OCI-LY7 (cell line): Measurements from ENCODE around the gene CCL25. TPM values are rescaled to one million over a fixed set of nuclear protein-coding genes. Genes with fewer than 3 reads are reported as not detected.
"Not testable (repeated sequence)": the region's sequence is repeated elsewhere in the genome, so short reads cannot be mapped to it uniquely, and the experiment has no call there.

Experiments
- BruUV-seq: library from RNA; stranded (reverse); fragments of 400-500 nt; replicated peaks from 2 replicates; lab custom pipeline; 2021; lab: Mats Ljungman, UMichigan
- CTCF ChIA-PET: fragments of 300-600 bp; sonication (Branson Sonifier 250); formaldehyde crosslinking; loops from one replicate; lab custom pipeline; 2022; ENCODE audit warnings: antibody characterized with exemption; ENCODE audit not compliant: unreplicated experiment; lab: Charles Lee
- POLR2A ChIA-PET: fragments of 300-600 bp; sonication (Branson Sonifier 250); formaldehyde crosslinking; loops from one replicate; lab custom pipeline; 2022; ENCODE audit warnings: antibody characterized with exemption; lab: Charles Lee
- DNase-seq: peaks from one replicate; pipeline ENCODE4 v3.0.0-alpha.2; 2015; ENCODE audit warnings: low spot score
- H2AFZ ChIP-seq: fragments of 200-600 bp; sonication (generic), shearing (Covaris generic); 2 replicates; pipeline ENCODE4 v1.6.1; 2014; ENCODE audit warnings: mild to moderate bottlenecking, antibody characterized with exemption, low read length, moderate library complexity
- H3K27ac ChIP-seq: fragments of 200-600 bp; sonication (generic); 2 replicates; pipeline ENCODE4 v1.5.1; 2014; ENCODE audit warnings: mixed run types, low read depth, mild to moderate bottlenecking, moderate library complexity, low read length, inconsistent platforms; ENCODE audit not compliant: poor library complexity, severe bottlenecking
- H3K36me3 ChIP-seq: fragments of 200-600 bp; sonication (generic); 2 replicates; pipeline ENCODE4 v1.6.1; 2014; ENCODE audit warnings: mild to moderate bottlenecking, antibody characterized with exemption, low read length, moderate library complexity, mixed read lengths; ENCODE audit not compliant: insufficient read depth
- H3K4me1 ChIP-seq: fragments of 200-600 bp; sonication (generic); 2 replicates; pipeline ENCODE4 v1.5.1; 2014; ENCODE audit warnings: mild to moderate bottlenecking, low read length; ENCODE audit not compliant: insufficient read depth, poor library complexity, severe bottlenecking
- H3K4me2 ChIP-seq: fragments of 200-600 bp; sonication (generic); 2 replicates; pipeline ENCODE4 v1.6.1; 2014; ENCODE audit warnings: mild to moderate bottlenecking, low read length
- H3K4me3 ChIP-seq: fragments of 200-600 bp; sonication (generic); 2 replicates; pipeline ENCODE4 v1.5.1; 2014; ENCODE audit warnings: mild to moderate bottlenecking, low read depth, low read length; ENCODE audit not compliant: poor library complexity, severe bottlenecking
- H3K79me2 ChIP-seq: fragments of 200-600 bp; sonication (generic); 2 replicates; pipeline ENCODE4 v1.6.1; 2016; ENCODE audit warnings: low read depth, mild to moderate bottlenecking, low read length, moderate library complexity, mixed read lengths; ENCODE audit not compliant: insufficient read depth
- H3K9me2 ChIP-seq: fragments of 200-600 bp; sonication (generic); 2 replicates; pipeline ENCODE4 v1.6.1; 2016; ENCODE audit warnings: mild to moderate bottlenecking, low read length, mixed read lengths; ENCODE audit not compliant: insufficient read depth
- H3K9me3 ChIP-seq: fragments of 200-600 bp; sonication (generic); 2 replicates; pipeline ENCODE4 v1.6.1; 2014; ENCODE audit warnings: mild to moderate bottlenecking, mixed run types, low read length, mixed read lengths
- H4K20me1 ChIP-seq: fragments of 200-600 bp; sonication (generic); 2 replicates; pipeline ENCODE4 v1.6.1; 2014; ENCODE audit warnings: mild to moderate bottlenecking, antibody characterized with exemption, low read length, moderate library complexity, mixed read lengths; ENCODE audit not compliant: insufficient read depth
- EZH2phosphoT487 ChIP-seq: fragments of 200-600 bp; sonication (generic); IDR thresholded peaks from 2 replicates; pipeline ENCODE4 v1.6.1; 2018; ENCODE audit warnings: low read depth, borderline replicate concordance, mild to moderate bottlenecking, mixed run types, antibody characterized with exemption, low read length, moderate library complexity, mixed read lengths
- intact Hi-C: fragments of 100-400 bp; cut with micrococcal nuclease; formaldehyde crosslinking; loops from one replicate; pipeline ENCODE4 v1.10.0; 2022; ENCODE audit not compliant: unreplicated experiment
- total RNA-seq, 2 experiments: library from RNA; depleted of rRNA in 1 of 2; stranded (reverse); fragments of >200 nt in 1 of 2; shearing (Covaris generic) in 1 of 2; gene quantifications; 2 replicates each; pipeline ENCODE4 v1.2.3, GENCODE V29; 2014 to 2022
- TF ChIP-seq, protein P1 (sequence below): fragments of 200-600 bp; sonication (generic); conservative IDR thresholded peaks from 2 replicates; pipeline ENCODE4 v1.5.1; 2014; ENCODE audit warnings: mild to moderate bottlenecking, antibody characterized with exemption, low read length, moderate library complexity, mixed read lengths

CCL25 gene
- total RNA-seq, 2 experiments from 2014 or later: 0.70 to 0.88 TPM

DNA sequence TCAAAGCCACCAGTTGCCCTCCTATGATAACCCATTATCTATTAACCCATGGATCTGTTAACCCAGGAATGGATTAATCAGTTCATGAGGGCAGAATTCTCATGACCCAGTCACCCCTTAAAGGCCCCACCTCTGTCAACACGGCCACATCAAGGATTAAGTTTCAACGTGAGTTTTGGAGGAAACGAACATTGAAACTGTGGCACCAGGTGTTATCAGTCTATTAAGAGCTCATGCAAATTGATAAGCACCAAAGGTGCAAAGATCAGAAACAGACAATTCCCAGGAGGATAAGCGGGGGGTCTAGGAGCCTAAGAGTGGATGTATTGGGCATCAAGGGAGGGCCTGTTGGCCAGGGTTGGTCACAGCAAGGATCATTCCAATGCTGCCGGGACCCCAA, 27.2 kb upstream of the CCL25 start:
- H3K4me1 ChIP-seq: peaks cover 9% of the 10 kb centered on the region
- TF ChIP-seq, protein P1, sequence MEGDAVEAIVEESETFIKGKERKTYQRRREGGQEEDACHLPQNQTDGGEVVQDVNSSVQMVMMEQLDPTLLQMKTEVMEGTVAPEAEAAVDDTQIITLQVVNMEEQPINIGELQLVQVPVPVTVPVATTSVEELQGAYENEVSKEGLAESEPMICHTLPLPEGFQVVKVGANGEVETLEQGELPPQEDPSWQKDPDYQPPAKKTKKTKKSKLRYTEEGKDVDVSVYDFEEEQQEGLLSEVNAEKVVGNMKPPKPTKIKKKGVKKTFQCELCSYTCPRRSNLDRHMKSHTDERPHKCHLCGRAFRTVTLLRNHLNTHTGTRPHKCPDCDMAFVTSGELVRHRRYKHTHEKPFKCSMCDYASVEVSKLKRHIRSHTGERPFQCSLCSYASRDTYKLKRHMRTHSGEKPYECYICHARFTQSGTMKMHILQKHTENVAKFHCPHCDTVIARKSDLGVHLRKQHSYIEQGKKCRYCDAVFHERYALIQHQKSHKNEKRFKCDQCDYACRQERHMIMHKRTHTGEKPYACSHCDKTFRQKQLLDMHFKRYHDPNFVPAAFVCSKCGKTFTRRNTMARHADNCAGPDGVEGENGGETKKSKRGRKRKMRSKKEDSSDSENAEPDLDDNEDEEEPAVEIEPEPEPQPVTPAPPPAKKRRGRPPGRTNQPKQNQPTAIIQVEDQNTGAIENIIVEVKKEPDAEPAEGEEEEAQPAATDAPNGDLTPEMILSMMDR: no peak
- TF ChIP-seq EZH2phosphoT487: no peak
- DNase-seq: peak; percentile 27
- H4K20me1 ChIP-seq: no peaks in the 10 kb centered on the region
- H3K9me2 ChIP-seq: no peaks in the 10 kb centered on the region
- H3K4me3 ChIP-seq: no peak overlapping the region
- ChIA-PET POLR2A (no interaction called here), CTCF (no interaction called here)
- H3K9me3 ChIP-seq: no peaks in the 10 kb centered on the region
- BruUV-seq: no TSS peak
- no peaks in the 10 kb centered on the region for H3K36me3 ChIP-seq
- intact Hi-C loops: no loop called here
- no peak overlapping the region for H3K27ac ChIP-seq
- H2AFZ ChIP-seq: no peak overlapping the region
- H3K4me2 ChIP-seq: peak overlapping the region; percentile 35
- no peaks in the 10 kb centered on the region for H3K79me2 ChIP-seq

DNA sequence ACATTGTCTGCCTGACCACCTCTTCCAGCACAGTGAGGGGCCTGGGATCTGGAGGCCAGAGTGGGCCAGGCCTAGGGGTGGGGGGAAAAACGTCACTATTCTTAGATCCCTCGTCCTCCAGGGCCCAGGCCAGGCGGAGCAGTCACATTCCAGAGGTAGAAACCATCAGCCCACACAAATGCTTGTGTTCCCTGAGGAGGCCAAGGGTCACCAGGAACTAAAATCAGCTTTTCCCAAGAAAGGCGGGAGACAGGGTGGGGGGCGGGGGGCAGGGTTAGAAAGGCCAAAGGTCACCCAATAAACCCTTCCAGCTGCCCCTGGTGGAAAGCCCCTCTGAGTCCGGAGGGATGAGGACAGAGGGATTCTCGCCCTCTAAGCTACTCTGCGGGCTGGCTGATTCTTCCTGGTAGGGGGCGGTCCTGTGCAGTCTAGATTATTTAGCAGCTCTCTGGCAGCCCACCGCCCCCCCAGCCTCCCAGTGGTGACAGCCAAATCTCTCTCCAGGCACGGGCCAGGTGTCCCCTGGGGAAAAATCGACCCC, 23.5 kb upstream of the CCL25 start:
- no peak for TF ChIP-seq EZH2phosphoT487
- TF ChIP-seq, protein P1: no peak
- peaks cover 9% of the 10 kb centered on the region for H3K4me1 ChIP-seq
- ChIA-PET CTCF (interaction anchor here (0.7 kb wide), 1 partner anchor 85 kb away, joined by 4 read pairs; no protein-coding TSS in a partner anchor), POLR2A (no interaction called here)
- intact Hi-C loops: no loop called here
- no peak overlapping the region for H3K27ac ChIP-seq
- H3K9me3 ChIP-seq: no peaks in the 10 kb centered on the region
- DNase-seq: no peak
- no TSS peak for BruUV-seq
- H3K36me3 ChIP-seq: no peaks in the 10 kb centered on the region
- H4K20me1 ChIP-seq: no peaks in the 10 kb centered on the region
- H3K4me3 ChIP-seq: no peak overlapping the region
- no peak overlapping the region for H2AFZ ChIP-seq
- no peaks in the 10 kb centered on the region for H3K9me2 ChIP-seq
- no peak overlapping the region for H3K4me2 ChIP-seq
- H3K79me2 ChIP-seq: no peaks in the 10 kb centered on the region

DNA sequence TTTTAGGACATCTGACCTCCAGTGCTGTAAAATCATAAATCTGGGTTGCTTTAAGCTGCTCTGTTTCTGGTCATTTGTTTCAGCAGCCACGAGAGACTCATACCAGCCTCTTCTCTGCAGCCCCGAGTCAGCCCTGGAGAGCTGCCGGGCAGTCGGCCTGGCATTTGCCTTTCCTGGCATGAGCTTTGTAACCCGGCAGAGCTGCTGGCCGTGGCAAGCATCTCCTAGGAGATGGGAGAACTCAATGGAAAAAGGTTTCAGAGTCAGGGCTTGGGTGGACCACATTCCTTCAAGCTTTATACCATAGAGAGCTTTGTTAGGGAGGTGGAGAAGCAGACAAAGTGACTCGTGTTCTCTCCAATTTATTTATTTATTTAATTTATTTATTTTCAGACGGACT, 21.6 kb upstream of the CCL25 start:
- Histone ChIP-seq H3K9me2 (no peaks in the 10 kb centered on the region), H3K9me3 (no peaks in the 10 kb centered on the region), H3K36me3 (no peaks in the 10 kb centered on the region), H3K4me2 (no peak overlapping the region), H3K4me1 (no peaks in the 10 kb centered on the region), H3K79me2 (no peaks in the 10 kb centered on the region), H3K4me3 (no peak overlapping the region), H3K27ac (no peak overlapping the region), H2AFZ (no peak overlapping the region), H4K20me1 (no peaks in the 10 kb centered on the region)
- TF ChIP-seq, protein P1: no peak
- TF ChIP-seq EZH2phosphoT487: no peak
- no TSS peak for BruUV-seq
- intact Hi-C loops: no loop called here
- CTCF ChIA-PET: interaction anchor here (0.9 kb wide), 1 partner anchor 63 kb away, joined by 3 read pairs; no protein-coding TSS in a partner anchor
- no peak for DNase-seq
- POLR2A ChIA-PET: interaction anchor here (0.6 kb wide), 1 partner anchor 16 kb away, joined by 3 read pairs; no protein-coding TSS in a partner anchor

DNA sequence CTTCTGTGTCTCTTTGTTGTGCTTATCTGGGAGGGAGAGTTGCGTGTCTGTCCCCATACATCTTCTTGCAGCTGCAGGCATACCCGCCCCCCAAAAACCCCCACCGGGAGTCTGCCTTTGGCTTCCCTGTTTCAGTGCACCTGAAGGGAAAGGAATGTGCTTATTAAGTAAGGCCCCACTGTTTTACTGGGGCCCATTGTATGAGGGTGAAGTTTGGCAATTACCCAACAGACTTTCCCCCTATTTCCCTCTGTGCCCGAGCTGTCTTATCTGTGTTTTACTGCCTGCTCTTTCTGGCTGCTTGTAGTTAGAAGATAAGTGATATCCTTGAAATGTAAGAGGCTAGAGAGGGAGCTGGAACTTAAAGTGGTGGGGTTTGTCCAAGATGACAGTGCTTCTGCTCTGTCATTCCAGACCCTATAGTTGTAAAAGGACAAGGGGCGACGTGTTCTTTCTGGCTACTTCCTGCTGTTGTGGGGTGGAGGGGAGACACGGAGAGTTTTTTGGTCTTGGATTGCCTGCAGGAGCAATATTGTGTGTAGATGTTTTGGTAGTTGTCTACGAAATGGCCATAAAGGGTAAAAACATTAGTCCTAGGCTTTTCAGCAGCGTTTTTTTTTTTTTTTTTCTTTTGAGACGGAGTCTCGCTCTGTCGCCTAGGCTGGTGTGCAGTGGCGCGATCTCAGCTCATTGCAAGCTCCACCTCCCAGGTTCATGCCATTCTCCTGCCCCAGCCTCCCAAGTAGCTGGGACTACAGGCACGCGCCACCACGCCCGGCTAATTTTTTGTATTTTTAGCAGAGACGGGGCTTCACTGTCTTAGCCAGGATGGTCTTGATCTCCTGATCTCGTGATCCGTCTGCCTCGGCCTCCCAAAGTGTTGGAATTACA, 19.0 kb upstream of the CCL25 start:
- H3K4me1 ChIP-seq, intact Hi-C loops, H3K4me2 ChIP-seq, CTCF ChIA-PET, H3K36me3 ChIP-seq, DNase-seq, POLR2A ChIA-PET, H3K9me3 ChIP-seq, H2AFZ ChIP-seq, H3K9me2 ChIP-seq, BruUV-seq, H3K4me3 ChIP-seq, H4K20me1 ChIP-seq, H3K79me2 ChIP-seq, H3K27ac ChIP-seq: not testable (repeated sequence)
